BLaER1 treated with 17β-estradiol and CSF1 and Interleukin-3, amounts not matched to agents 10 nM and 100 nM (cell line): ENCODE measurements around the gene DIP2C.

ENCODE experiments used
- H3K27ac ChIP-seq, 11 experiments: shearing (Covaris generic); formaldehyde crosslinking; 2 replicates each; pipeline ENCODE4 v1.8.1; 2022
- H3K27me3 ChIP-seq, 11 experiments: shearing (Covaris generic); formaldehyde crosslinking; 2 replicates each; pipeline ENCODE4 v1.8.1; 2022
- H3K36me3 ChIP-seq, 11 experiments: shearing (Covaris generic); formaldehyde crosslinking; 2 replicates each; pipeline ENCODE4 v1.8.1; 2022
- H3K4me1 ChIP-seq, 10 experiments: shearing (Covaris generic); formaldehyde crosslinking; 2 replicates each; pipeline ENCODE4 v1.8.1; 2022
- H3K4me2 ChIP-seq, 11 experiments: shearing (Covaris generic); formaldehyde crosslinking; 2 replicates each; pipeline ENCODE4 v1.8.1; 2022
- H3K4me3 ChIP-seq, 10 experiments: shearing (Covaris generic); formaldehyde crosslinking; 2 replicates each; pipeline ENCODE4 v1.8.1; 2022
- H3K9ac ChIP-seq, 11 experiments: shearing (Covaris generic); formaldehyde crosslinking; 2 replicates each; pipeline ENCODE4 v1.8.1; 2022
- H3K9me3 ChIP-seq, 11 experiments: shearing (Covaris generic); formaldehyde crosslinking; replicated peaks in 1 of 11; 2 replicates each; pipeline ENCODE4 v1.8.1; 2022
- H4K20me1 ChIP-seq, 11 experiments: shearing (Covaris generic); formaldehyde crosslinking; 2 replicates each; pipeline ENCODE4 v1.8.1; 2022
- Cebpa-rat ChIP-seq, 11 experiments: shearing (Covaris generic); IDR thresholded peaks; 2 replicates each; pipeline ENCODE4 v1.8.1; 2022

DIP2C gene

GRCh38 chr10:232878-233277 is 456.6 kb downstream of the DIP2C start:
- Histone ChIP-seq H3K27ac (no peak overlapping the region), H3K36me3 (peaks cover 7 to 26% (median 16%) of the 10 kb centered on the region in 11 experiments; a peak in 18 of 22 replicates)

GRCh38 chr10:232061-232460 is 457.4 kb downstream of the DIP2C start:
- Histone ChIP-seq H3K4me2 (no peak overlapping the region), H3K27me3 (no peaks in the 10 kb centered on the region), H3K9ac (no peak overlapping the region), H4K20me1 (peaks cover 0 to 4% (median 0%) of the 10 kb centered on the region in 11 experiments; a peak in 5 of 22 replicates), H3K27ac (no peak overlapping the region), H3K4me3 (no peak overlapping the region), H3K9me3 (no peaks in the 10 kb centered on the region), H3K36me3 (peaks cover under 1 to 18% (median 8%) of the 10 kb centered on the region in 11 experiments; a peak in 16 of 22 replicates), H3K4me1 (peaks cover 0 to 9% (median 0%) of the 10 kb centered on the region in 10 experiments; a peak in 2 of 20 replicates)
- TF ChIP-seq Cebpa-rat (IDR thresholded peaks at IDR 0.05): no peak

More at GRCh38 chr10:232878-233277, 456.6 kb downstream of the DIP2C start:
- TF ChIP-seq Cebpa-rat (IDR thresholded peaks at IDR 0.05): no peak
- Histone ChIP-seq H3K4me2 (no peak overlapping the region), H4K20me1 (peaks cover 0 to 4% (median 0%) of the 10 kb centered on the region in 11 experiments; a peak in 5 of 22 replicates), H3K4me3 (no peak overlapping the region), H3K9me3 (no peaks in the 10 kb centered on the region), H3K4me1 (peaks cover 0 to 9% (median 0%) of the 10 kb centered on the region in 10 experiments; a peak in 2 of 20 replicates), H3K9ac (no peak overlapping the region), H3K27me3 (no peaks in the 10 kb centered on the region)

- Histone ChIP-seq H3K4me2 (no peak overlapping the region), H3K27ac (no peak overlapping the region), H3K4me1 (peaks cover 0 to 5% (median 0%) of the 10 kb centered on the region in 10 experiments; a peak in 2 of 20 replicates), H3K27me3 (no peaks in the 10 kb centered on the region), H3K9me3 (no peaks in the 10 kb centered on the region), H3K4me3 (no peak overlapping the region), H3K9ac (no peak overlapping the region), H3K36me3 (peaks cover 0 to 18% (median 4%) of the 10 kb centered on the region in 11 experiments; a peak in 8 of 22 replicates), H4K20me1 (peaks cover 0 to 9% (median 0%) of the 10 kb centered on the region in 11 experiments; a peak in 7 of 22 replicates)
- no peak for TF ChIP-seq Cebpa-rat (IDR thresholded peaks at IDR 0.05)
These were observed 458.7 kb downstream of the DIP2C start for GRCh38 chr10:230758-231157.

GRCh38 chr10:228366-228765 is 461.1 kb downstream of the DIP2C start:
- no peak for TF ChIP-seq Cebpa-rat (IDR thresholded peaks at IDR 0.05)
- peaks cover 0 to 16% (median 6%) of the 10 kb centered on the region in 11 experiments; a peak in 7 of 22 replicates for H3K36me3 ChIP-seq

GRCh38 chr10:227014-227413 is 462.5 kb downstream of the DIP2C start:
- TF ChIP-seq Cebpa-rat (IDR thresholded peaks at IDR 0.05): no peak
- Histone ChIP-seq H3K27ac (no peak overlapping the region), H3K9ac (no peak overlapping the region), H3K27me3 (no peaks in the 10 kb centered on the region), H3K4me2 (no peak overlapping the region), H3K4me1 (no peaks in the 10 kb centered on the region), H3K36me3 (peaks cover 0 to 9% (median 6%) of the 10 kb centered on the region in 11 experiments; a peak in 7 of 22 replicates), H4K20me1 (peaks cover 0 to 10% (median 0%) of the 10 kb centered on the region in 11 experiments; a peak in 5 of 22 replicates), H3K9me3 (no peaks in the 10 kb centered on the region), H3K4me3 (no peak overlapping the region)

More at GRCh38 chr10:228366-228765, 461.1 kb downstream of the DIP2C start:
- Histone ChIP-seq H3K4me1 (no peaks in the 10 kb centered on the region), H3K4me2 (no peak overlapping the region), H3K9ac (no peak overlapping the region), H4K20me1 (peaks cover 0 to 10% (median 0%) of the 10 kb centered on the region in 11 experiments; a peak in 5 of 22 replicates), H3K9me3 (no peaks in the 10 kb centered on the region), H3K4me3 (no peak overlapping the region), H3K27ac (no peak overlapping the region), H3K27me3 (no peaks in the 10 kb centered on the region)

- no peaks in the 10 kb centered on the region for H3K4me1 ChIP-seq
- H3K36me3 ChIP-seq: peaks cover 0 to 15% (median 7%) of the 10 kb centered on the region in 11 experiments; a peak in 7 of 22 replicates
- no peaks in the 10 kb centered on the region for H3K27me3 ChIP-seq
- no peak for TF ChIP-seq Cebpa-rat (IDR thresholded peaks at IDR 0.05)
- H3K9ac ChIP-seq: no peak overlapping the region
- peaks cover 0 to 10% (median 0%) of the 10 kb centered on the region in 11 experiments; a peak in 5 of 22 replicates for H4K20me1 ChIP-seq
- H3K9me3 ChIP-seq: no peaks in the 10 kb centered on the region
- no peak overlapping the region for H3K27ac ChIP-seq
- H3K4me2 ChIP-seq: no peak overlapping the region
- no peak overlapping the region for H3K4me3 ChIP-seq
These were observed 463.4 kb downstream of the DIP2C start for GRCh38 chr10:226018-226417.

- H3K27me3 ChIP-seq: no peaks in the 10 kb centered on the region
- H3K4me3 ChIP-seq: no peak overlapping the region
- H3K4me2 ChIP-seq: no peak overlapping the region
- peaks cover 0 to 11% (median 0%) of the 10 kb centered on the region in 11 experiments; a peak in 5 of 22 replicates for H4K20me1 ChIP-seq
- peaks cover 0 to 15% (median 3%) of the 10 kb centered on the region in 11 experiments; a peak in 5 of 22 replicates for H3K36me3 ChIP-seq
- no peak for TF ChIP-seq Cebpa-rat (IDR thresholded peaks at IDR 0.05)
- H3K27ac ChIP-seq: no peak overlapping the region
- no peak overlapping the region for H3K9ac ChIP-seq
- H3K4me1 ChIP-seq: peaks cover 4 to 11% (median 10%) of the 10 kb centered on the region in 10 experiments; a peak in 16 of 20 replicates
- H3K9me3 ChIP-seq: no peaks in the 10 kb centered on the region
These were observed 464.9 kb downstream of the DIP2C start for GRCh38 chr10:224571-224970.
